CD4-positive, alpha-beta T cell treated with Interleukin-6 at 100 ng/mL for 8 hours (primary cell): ENCODE data around the gene MED8.

Source experiments
- DNase-seq: peaks from one replicate; pipeline ENCODE4 v3.0.0-alpha.2; 2020; ENCODE audit warnings: mixed read lengths, low spot score

MED8 gene

GRCh38 chr1:43358746-43359693 lies 30.6 kb downstream of the MED8 start, which contains the start of gene CDC20:
Gene CDC20, plus strand, starts transcription at chr1:43358981. Its CDS starts 235 bp downstream, at chr1:43359216.
- DNase-seq, result peak; percentile 95

- no peak for DNase-seq
Measured at GRCh38 chr1:43358121-43358745, 31.4 kb downstream of the MED8 start.

- DNase-seq, result no peak
Measured at GRCh38 chr1:43357251-43357650, 32.3 kb downstream of the MED8 start.

GRCh38 chr1:43354936-43355335 lies 34.7 kb downstream of the MED8 start:
- DNase-seq, result no peak

GRCh38 chr1:43354471-43354870 lies 35.1 kb downstream of the MED8 start:
- no peak for DNase-seq

GRCh38 chr1:43352881-43353280 lies 36.7 kb downstream of the MED8 start:
- DNase-seq, result no peak

GRCh38 chr1:43352351-43352705 lies 37.3 kb downstream of the MED8 start:
- DNase-seq, result no peak

- DNase-seq, result no peak
Measured at GRCh38 chr1:43351421-43352350, 37.9 kb downstream of the MED8 start.

- no peak for DNase-seq
Measured at GRCh38 chr1:43350976-43351375, 38.6 kb downstream of the MED8 start.

GRCh38 chr1:43349594-43350306 lies 39.9 kb downstream of the MED8 start:
- DNase-seq, result no peak

GRCh38 chr1:43348809-43349593 lies 40.6 kb downstream of the MED8 start:
- DNase-seq, result peak; percentile 58

GRCh38 chr1:43348343-43348808 lies 41.2 kb downstream of the MED8 start:
- no peak for DNase-seq

GRCh38 chr1:43346636-43347035 lies 43.0 kb downstream of the MED8 start:
- DNase-seq, result no peak

GRCh38 chr1:43345120-43345519 lies 44.5 kb downstream of the MED8 start:
- DNase-seq, result no peak

GRCh38 chr1:43344267-43344850 lies 45.2 kb downstream of the MED8 start:
- no peak for DNase-seq

GRCh38 chr1:43340559-43340958 lies 49.0 kb downstream of the MED8 start:
- no peak for DNase-seq

- DNase-seq, result no peak
Measured at GRCh38 chr1:43339584-43340232, 49.9 kb downstream of the MED8 start.

- DNase-seq, result no peak
Measured at GRCh38 chr1:43338001-43338400, 51.6 kb downstream of the MED8 start.

- no peak for DNase-seq
Measured at GRCh38 chr1:43337588-43337987, 52.0 kb downstream of the MED8 start, which contains the start of gene MPL. Gene MPL, plus strand, starts transcription at chr1:43337818. Its CDS starts 31 bp downstream, at chr1:43337849.
